Astrocyte of the hippocampus (primary cell): ENCODE measurements around the gene TNFRSF25.

Experiments
- DNase-seq: peaks from one replicate; pipeline ENCODE4 v3.0.0; 2011; ENCODE audit warnings: low read depth, low spot score

The TNFRSF25 gene, protein sequence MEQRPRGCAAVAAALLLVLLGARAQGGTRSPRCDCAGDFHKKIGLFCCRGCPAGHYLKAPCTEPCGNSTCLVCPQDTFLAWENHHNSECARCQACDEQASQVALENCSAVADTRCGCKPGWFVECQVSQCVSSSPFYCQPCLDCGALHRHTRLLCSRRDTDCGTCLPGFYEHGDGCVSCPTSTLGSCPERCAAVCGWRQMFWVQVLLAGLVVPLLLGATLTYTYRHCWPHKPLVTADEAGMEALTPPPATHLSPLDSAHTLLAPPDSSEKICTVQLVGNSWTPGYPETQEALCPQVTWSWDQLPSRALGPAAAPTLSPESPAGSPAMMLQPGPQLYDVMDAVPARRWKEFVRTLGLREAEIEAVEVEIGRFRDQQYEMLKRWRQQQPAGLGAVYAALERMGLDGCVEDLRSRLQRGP

DNA sequence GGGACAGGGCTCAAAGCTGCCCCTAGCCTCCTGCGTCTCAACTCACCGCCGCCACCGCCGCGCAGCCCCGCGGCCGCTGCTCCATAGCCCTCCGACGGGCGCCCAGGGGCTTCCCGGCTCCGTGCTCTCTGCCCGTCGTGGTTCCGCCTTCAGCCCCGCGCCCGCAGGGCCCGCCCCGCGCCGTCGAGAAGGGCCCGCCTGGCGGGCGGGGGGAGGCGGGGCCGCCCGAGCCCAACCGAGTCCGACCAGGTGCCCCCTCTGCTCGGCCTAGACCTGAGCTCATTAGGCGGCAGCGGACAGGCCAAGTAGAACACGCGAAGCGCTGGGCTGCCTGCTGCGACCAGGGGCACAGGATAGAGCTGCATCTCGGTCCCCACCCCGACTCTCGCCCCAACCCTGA lies at the start of gene TNFRSF25:
TSS of gene TNFRSF25 (minus strand) at position 151 of the 400 bp plus-strand sequence. CDS start at position 85, 66 bp downstream.
- no peak for DNase-seq

DNA sequence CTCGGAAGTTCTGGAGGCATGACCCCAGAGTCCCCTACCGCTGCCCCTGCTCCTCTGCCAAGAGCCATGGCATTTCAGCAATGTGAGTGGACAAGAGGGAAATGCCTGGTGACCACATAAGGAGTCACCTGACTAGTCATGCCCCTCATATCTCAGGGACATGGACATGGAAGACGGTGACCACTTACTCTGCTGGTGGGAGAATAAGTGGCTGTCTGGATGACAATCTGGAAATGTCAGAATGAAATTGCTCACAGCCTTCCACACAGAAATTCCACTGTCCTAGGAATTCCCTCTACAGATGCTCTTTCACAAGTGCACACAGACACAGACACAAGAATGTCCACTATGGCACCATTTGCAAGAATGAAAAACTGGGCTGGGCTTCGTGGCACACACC lies 49.8 kb upstream of the TNFRSF25 start:
- DNase-seq = peak; percentile 51

DNA sequence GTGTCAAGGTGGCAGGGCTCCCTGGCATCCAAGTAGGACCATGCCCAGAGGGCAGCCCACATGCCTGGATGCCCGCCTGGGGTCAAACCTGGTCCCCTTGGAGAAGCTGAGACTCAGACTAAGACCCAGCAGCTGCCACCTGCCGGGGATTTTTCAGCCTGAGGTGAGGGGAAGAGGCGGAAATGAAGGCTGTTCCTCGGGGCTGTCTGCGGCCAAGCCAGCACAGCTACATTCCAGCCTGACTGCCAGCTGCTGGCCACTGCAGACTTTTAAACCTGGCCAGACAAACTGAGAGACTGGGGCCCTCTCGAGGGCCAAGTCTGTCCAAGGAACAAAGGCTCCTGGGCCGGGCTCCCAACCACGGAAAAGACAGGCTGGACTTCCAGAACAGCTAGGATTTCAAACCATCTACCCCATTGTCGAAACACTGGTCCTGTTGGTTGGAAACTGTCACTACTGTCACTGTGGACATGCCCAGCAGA lies 47.4 kb upstream of the TNFRSF25 start:
- DNase-seq = peak; percentile 64

DNA sequence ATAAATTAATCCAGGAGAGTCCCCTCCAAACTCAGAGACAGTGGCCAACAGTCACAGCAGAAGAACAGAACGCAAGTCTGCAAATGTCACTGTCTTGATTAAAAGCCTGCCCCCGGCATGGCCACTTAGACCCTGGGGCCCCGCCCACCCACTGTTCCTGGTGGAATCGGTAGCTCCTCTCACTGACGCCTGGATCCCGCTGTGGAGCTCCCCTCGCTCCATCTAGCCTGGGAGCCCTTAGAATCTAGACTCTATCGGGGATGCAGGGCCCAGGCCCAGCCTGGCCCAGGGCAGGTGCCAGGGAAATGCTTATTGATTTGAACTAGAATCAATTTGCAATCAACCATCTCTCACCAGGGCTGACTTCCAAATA lies 46.9 kb upstream of the TNFRSF25 start:
- DNase-seq = no peak

DNA sequence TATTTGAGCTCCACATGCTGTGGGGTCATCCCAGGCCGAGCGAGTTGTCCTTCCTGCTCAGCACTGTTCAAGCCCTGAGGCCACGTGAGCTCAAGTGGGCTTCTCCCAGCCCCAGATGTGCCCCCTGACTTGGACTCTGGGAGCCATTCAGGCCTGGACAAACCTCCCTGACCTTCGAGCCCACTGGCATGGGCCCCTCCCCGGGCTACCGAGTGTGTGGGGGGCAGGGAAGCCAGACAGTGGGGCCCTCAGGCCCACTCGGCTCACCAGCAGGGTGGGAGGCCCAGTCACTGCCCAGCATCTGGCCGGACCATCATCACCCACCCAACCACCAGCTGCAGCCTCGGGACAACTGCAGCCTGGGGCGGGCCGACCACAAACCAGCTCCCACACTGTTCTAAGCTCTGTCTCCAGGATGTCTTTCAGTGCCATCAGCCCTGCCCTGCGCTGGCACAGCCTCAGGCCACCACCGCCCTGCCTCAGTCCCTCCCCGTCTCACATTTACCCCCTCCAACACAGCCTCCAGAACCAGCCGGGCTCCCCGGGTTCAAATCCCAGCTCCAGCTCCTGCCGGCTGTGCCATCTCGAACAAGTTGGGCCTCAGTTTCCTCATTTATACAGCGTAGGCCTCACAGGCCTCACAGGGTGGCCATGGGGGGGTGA lies 46.4 kb upstream of the TNFRSF25 start:
- no peak for DNase-seq

DNA sequence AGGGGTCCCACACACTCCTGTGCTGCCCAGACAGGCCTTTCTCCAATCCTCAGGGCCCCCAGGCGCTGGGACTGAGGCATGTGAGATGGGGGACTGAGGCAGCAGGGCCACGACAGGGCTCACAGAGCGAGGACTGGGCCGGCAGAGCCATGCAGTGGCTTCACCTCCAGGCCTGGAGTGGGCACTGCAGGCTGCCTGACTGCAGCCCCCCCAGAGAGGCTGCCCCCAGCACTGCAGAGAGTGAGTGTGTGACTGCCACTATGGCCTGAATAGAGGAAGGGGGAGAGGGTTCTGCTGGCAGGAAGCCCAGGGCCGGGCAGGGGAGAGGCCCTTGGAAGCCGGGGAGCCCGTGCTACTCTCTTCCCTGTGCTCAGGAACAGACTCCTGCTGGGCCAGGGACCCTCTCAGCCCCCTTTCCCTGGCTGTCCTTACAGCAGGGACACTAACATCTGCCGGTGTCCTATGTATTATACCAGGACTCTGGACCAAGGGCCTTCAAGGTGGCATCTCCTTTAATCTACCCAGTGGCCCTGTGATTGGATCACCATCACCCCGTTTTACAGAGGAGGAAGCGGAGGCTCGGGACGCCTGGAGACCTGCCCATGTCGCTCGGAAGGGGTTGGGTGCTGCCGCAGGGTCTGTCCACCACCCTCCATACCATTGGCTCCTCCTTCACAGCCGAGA lies 45.7 kb upstream of the TNFRSF25 start:
- DNase-seq = no peak

DNA sequence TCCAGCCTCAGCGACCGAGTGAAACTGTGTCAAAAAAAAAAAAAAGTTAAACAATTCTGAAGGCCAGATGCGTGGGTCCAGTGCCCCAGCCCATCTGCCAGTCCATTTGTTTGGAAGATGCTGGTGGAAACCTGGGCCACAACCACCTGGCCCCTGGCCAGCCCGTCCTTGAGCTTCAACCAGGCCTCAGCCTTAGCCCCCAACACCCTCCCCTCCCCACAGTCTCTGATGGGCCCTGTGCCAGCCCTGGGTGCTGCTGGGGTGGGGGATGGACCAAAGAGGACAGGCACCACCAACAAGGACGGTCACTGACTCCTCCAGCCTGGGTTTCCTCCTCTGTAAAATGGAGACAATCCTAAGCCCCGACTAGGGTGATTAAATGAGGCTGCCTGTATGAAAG lies 45.1 kb upstream of the TNFRSF25 start:
- no peak for DNase-seq

DNA sequence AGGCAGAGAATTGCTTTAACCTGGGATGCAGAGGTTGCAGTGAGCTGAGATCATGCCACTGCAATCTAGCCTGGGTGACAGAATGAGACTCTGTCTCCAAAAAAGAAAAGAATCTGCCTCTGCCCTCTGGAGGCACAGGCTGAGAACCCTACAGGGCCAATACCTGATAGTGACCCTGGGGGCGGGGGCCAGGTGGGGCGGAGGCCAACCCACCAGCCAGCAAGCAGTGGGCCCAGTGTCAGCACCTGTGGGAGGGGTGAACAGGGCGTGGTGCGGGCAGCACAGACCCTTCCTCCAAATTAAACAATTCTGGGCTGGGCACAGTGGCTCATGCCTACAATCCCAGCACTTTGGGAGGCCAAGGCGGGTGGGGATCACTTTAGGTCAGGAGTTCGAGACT lies 44.5 kb upstream of the TNFRSF25 start:
- DNase-seq = no peak

DNA sequence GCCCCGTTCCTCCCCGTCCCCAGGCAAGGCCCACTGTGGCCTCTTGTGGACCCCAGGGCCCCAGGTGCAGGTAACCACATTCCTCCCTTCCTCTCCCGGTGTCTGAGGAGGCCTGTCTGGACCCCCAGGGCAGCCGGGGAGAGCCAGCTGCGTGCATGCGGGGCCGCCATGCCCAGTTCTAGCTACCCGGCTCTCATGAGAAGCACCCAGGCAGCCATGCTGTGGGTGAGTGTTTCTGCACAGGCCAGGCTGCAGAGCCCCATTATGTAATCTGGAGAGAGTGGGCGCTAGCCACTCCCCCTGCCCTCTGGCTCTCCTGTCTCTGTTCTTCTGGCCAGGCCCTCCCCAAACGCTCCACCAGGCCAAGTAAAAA lies 43.9 kb upstream of the TNFRSF25 start:
- no peak for DNase-seq

DNA sequence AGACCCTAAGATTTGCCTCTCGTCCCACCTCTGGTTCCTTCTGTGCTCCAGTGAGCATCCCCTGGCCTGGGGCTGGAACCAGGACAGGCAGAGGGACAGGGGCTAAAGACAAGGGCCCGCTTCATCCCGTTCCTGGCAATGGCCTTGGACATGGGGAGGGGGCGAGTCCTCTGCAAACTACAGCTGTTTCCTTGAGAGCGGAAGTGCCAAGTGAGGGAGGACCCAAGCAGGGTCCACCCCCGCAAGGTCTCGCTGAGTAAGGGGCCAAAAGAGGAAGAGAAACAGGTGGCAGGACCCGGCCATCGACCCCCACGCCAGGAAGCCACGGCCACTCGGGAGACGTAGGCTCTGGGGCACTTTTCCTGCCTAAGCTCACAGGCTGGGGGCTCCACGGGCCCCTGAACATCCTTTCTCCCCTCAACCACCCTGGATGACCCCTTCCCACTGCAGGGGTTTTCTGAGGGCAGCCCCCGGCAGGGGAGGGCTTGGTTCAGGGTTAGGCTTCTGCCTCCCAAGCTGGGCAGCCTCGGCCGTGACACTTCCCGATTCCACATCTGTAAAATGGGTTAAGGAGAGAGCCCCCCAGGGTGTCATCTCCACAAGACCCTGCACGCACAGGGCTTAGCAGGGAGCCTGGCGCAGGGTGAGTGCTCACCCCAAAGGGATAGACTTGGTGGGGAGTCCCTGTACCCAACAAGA lies 43.4 kb upstream of the TNFRSF25 start:
- DNase-seq = no peak

DNA sequence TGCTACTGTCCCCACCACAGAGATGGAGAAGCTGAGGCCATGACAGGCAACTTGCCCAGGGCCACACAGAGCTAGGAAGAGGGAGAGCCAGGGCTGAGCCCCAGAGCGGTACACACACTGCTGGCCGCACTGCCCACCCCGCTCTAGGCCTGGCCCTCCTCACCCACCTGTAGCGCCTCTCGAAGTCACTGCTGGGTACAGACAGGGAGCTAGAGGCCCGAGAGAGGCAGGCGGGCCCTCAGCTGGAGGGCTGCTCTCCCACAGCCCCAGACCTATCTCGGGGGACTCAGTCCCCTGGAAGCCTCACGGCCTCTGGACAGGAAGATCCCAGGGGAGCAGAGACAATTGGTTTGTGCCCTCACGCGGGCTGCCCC lies 42.8 kb upstream of the TNFRSF25 start:
- no peak for DNase-seq

DNA sequence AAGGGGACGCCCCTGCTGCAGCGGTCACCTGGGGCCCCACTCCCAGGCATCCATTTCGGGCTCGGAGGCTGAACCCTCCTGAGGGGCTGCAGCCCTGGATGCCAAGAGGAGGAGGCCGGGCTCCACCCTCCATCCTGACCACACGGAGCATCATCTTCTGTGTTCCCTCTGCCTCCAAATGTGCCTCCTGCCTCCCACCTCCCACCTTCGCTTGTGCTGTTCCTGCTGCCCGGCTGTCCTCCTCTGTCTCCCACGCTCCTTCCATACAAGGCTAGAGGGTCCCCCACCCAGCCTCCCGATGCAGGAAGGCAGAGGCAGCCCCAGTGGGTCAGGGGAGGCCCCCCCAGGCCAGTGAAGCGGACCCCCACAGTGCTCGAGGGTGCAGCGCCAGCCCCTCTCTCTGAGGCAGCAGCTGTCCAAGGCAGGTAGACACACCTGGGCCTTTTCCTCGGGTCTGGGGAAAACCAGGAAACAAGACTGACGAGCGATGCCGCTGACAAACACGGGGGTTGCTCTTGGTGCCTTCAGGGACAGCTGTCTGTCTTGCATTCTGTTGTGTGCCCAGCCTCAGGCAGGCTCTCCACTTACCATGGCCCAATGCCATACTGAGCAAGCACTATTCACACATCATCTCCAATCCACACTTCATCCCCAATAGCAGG lies 42.3 kb upstream of the TNFRSF25 start:
- no peak for DNase-seq

DNA sequence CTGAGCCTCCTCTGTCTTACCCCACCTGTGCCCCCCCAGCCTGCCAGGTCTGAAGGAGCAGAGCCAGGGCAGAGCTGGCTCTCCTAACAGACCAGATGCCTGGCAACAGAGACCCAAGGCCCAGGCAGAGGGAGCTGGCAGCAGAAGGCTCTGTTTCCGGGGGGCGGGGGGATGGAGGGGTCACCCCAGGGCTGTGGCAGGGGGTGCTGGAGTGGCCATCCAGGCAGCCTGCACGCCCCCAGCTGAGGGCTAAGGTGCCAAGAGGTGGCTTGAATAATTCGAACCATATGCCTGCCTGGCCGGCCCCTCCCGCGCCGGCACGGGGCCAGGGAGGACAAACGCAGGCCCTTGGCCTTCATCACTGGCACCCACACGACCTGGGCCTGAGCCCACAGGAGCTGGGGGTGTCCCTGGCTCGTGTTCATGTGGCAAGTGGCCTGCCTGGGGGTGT lies 41.5 kb upstream of the TNFRSF25 start:
- DNase-seq = no peak

DNA sequence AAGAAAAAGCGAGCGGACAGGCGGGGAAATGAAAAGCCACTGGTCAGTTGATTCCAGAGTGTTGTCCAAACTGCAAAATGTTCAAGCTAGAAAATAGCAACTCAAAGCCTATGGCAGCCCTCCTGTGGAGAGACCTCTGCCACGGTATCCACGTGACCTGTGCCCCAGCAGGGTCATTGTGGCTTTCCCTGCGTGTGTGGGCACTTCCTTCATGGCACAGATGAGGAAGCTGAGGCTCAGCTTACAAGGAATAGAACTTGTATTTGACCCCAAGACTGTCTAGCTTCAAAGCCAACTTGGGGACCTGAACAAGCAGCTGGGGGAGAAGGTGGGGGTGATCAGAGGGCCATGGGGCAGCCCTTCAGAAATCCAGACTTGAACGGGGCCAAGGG lies 41.1 kb upstream of the TNFRSF25 start:
- DNase-seq = no peak

DNA sequence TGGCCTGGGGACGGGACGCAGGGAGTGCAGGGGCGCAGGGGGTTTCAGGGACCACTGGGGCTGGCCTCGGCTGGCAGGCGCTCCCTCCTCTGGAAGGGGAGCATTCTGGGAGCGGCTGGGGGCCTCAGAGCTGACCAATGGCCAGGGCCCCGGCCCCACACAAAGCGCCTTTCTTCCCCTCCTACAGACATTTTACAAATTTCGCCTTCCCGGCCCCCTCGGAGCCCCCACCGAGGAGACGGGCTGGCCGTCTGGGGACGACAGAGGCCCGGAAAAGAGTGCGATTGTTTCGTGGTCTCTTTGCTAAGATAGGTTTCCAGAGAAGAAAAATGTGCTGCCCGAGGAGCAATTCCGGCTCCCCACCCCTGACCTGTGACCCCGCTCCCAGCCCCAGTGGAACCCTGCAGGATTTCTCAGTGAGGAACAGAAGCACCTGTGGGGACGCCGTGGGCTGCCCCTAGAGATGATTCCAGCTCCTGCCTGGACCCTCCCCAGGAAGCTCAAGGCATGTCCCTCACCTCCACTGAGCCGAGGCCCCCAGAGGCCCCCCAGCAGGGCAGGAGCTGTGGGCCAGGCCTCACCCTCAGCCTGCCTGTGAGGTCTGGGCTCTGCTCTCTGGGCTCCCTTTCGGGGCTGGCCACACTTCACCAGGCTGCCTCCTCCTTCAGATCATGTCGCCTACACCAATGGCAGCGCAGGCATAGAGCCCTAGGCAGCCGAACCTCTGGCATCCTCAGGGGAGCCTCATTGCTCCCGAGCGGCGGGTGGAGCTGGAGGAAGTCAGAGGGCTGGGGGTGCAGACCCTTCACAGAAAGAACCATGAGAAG lies 40.5 kb upstream of the TNFRSF25 start:
- no peak for DNase-seq

DNA sequence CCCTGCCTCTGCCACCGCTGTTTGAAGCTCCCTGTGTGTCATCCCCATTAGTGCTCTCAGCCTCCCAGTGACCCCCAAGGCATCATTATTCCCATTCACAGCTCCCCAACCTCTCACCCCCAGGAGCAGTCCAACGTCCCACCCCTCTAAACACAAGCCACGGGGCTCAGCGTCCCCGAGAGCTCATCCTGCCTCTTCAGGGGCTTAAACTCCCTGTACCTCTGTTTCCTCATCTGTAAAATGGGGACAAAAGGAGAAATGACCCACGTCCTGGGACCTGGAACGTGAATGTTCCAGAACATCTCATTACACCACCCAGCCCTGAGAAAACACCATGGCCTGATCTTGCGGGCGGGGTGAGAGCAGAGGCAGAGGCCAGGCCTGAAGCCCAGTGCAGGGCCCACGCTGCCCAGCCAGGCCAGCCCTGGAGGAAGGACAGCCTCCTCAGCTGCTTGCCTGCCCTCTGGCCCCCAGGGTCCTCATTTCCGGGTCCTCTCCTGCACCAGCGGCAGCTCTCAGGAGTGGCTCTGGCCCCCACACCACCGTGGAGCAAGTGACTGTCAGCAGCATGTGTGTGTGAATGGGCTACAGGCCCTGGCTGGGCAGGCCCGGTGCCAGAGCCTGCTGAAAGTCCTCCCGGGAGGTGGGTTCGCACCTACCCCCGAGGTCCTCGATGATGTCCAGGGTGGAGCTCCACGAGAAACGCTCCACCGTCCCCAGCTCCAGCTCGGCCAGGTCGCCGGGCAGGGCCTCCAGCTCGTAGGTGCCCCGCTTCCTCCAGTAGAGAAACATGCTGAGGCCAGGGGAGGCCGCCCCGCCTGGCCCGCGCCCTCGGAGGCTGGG lies 39.6 kb upstream of the TNFRSF25 start:
- no peak for DNase-seq

DNA sequence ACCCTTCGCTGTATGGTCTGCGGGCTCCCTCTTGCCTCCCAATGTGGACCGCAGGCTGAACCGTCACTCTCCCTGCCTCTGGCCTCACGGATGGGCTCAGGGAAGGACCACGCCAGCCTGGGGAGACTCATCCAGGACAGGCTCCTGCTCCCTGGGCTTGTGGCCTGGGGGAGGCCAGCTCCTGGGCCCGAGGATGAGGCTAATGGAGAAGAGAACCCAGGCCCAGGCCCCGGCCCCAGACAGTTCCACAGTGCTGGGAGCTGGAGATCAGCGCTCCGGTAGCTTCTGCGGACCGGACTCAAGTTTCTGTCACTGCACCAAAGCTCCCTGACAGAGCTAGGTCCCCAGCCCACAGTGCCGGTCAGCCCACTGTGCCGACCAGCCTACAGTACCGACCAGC lies 38.9 kb upstream of the TNFRSF25 start:
- DNase-seq = no peak

DNA sequence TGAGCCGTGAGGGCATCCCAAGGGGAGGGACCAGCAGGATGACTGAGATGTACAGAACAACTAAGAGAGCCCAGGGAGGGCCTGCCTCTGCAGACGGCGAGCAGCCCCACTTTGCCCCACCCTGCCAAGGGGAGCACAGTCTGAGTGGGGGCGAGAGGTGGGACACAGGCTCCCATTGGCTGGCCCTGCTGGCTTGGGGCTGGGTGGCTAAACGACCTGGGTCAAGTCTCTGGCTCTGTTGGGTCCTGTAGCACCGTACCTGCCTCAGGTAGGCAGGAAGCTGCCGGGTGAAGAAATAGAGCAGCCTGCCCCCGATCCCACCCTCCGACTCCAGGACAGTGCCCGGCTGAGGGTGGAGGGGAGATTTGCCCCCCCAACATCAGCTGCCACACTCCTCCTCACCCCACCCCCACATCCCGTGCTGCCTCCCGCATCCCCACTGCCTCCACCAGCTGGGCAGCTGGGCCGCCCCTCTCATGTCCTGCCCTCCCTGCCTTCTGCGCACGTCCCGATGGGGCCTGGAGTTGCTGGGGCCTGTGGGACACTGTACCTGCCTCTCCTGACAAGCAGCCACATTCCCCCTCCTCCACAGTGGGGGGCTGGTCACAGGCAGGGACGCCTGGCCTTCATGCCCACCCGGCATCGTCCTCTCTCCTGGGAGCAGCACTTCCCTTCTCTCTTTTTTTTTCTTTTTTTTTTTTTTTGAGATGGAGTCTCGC lies 38.1 kb upstream of the TNFRSF25 start:
- no peak for DNase-seq
